GM23338 (cell line): ENCODE data around the gene GPR50. TPM values are rescaled to one million over a fixed set of nuclear protein-coding genes. Genes with fewer than 3 reads are reported as not detected.

Experiments used
- ATAC-seq: fragments of 200-7000 bp; cut with Tn5 transposase; 3 replicates; pipeline ENCODE4 v1.9.1; 2020
- DNase-seq: peaks from one replicate; pipeline ENCODE4 v3.0.0-alpha.2; 2015; ENCODE audit warnings: low spot score
- H2AFZ ChIP-seq: fragments of 200-600 bp; sonication (generic); 2 replicates; pipeline ENCODE4 v1.8.0; 2016; ENCODE audit warnings: antibody characterized with exemption, mild to moderate bottlenecking, moderate library complexity
- H3F3A ChIP-seq: fragments of 200-600 bp; sonication (generic); replicated peaks from 2 replicates; pipeline ENCODE4 v1.8.0; 2017; ENCODE audit warnings: antibody characterized with exemption, mixed run types, low read depth
- H3K27ac ChIP-seq: fragments of 200-600 bp; sonication (generic); 2 replicates; pipeline ENCODE4 v1.6.1; 2016; ENCODE audit warnings: low read depth
- H3K27me3 ChIP-seq: fragments of 200-600 bp; sonication (generic); 2 replicates; pipeline ENCODE4 v1.8.0; 2016; ENCODE audit warnings: mild to moderate bottlenecking, mixed run types, moderate library complexity; ENCODE audit not compliant: insufficient read depth
- H3K36me3 ChIP-seq: fragments of 200-600 bp; sonication (generic); 2 replicates; pipeline ENCODE4 v1.8.0; 2016; ENCODE audit warnings: mild to moderate bottlenecking; ENCODE audit not compliant: insufficient read depth
- H3K4me1 ChIP-seq: fragments of 200-600 bp; sonication (generic); 2 replicates; pipeline ENCODE4 v1.8.0; 2016; ENCODE audit warnings: mild to moderate bottlenecking, moderate library complexity; ENCODE audit not compliant: insufficient read depth
- H3K4me2 ChIP-seq: fragments of 200-600 bp; sonication (generic); 2 replicates; pipeline ENCODE4 v1.7.1; 2017; ENCODE audit warnings: mixed run types
- H3K4me3 ChIP-seq: fragments of 200-600 bp; sonication (generic); 2 replicates; pipeline ENCODE4 v1.6.1; 2016; ENCODE audit warnings: mixed run types
- H3K79me2 ChIP-seq: fragments of 200-600 bp; sonication (generic); replicated peaks from 2 replicates; pipeline ENCODE4 v1.8.0; 2017; ENCODE audit warnings: mild to moderate bottlenecking; ENCODE audit not compliant: insufficient read depth
- H3K9me2 ChIP-seq: fragments of 200-600 bp; sonication (generic); 2 replicates; pipeline ENCODE4 v1.8.0; 2017; ENCODE audit not compliant: insufficient read depth
- H4K20me1 ChIP-seq: fragments of 200-600 bp; sonication (generic); replicated peaks from 2 replicates; pipeline ENCODE4 v1.8.0; 2017; ENCODE audit warnings: mild to moderate bottlenecking; ENCODE audit not compliant: insufficient read depth
- H3K27ac Mint-ChIP-seq: 2 replicates; pipeline ENCODE4 v1.8.0; 2020; ENCODE audit warnings: inconsistent platforms, mild to moderate bottlenecking, moderate library complexity, mixed read lengths
- H3K27me3 Mint-ChIP-seq: 3 replicates; pipeline ENCODE4 v1.8.0; 2022; ENCODE audit warnings: low read depth, mild to moderate bottlenecking, moderate library complexity, mixed read lengths, inconsistent platforms; ENCODE audit not compliant: insufficient read depth, poor library complexity
- H3K36me3 Mint-ChIP-seq: 3 replicates; pipeline ENCODE4 v1.8.0; 2021; ENCODE audit warnings: low read depth, mild to moderate bottlenecking, inconsistent platforms, moderate library complexity, mixed read lengths
- H3K4me1 Mint-ChIP-seq: 3 replicates; pipeline ENCODE4 v1.8.0; 2020; ENCODE audit warnings: mild to moderate bottlenecking, inconsistent platforms, mixed read lengths
- H3K4me3 Mint-ChIP-seq: 3 replicates; pipeline ENCODE4 v1.8.0; 2021; ENCODE audit warnings: moderate library complexity, mild to moderate bottlenecking, inconsistent platforms, mixed read lengths
- H3K9me3 Mint-ChIP-seq: 3 replicates; pipeline ENCODE4 v1.8.0; 2020; ENCODE audit warnings: moderate library complexity, mild to moderate bottlenecking, inconsistent platforms, mixed read lengths
- EZH2 ChIP-seq: fragments of 200-600 bp; sonication (generic); IDR thresholded peaks from one replicate; pipeline ENCODE4 v1.8.0; 2017; ENCODE audit warnings: antibody characterized with exemption, mild to moderate bottlenecking, low read depth; ENCODE audit not compliant: unreplicated experiment
- NANOG ChIP-seq: IDR thresholded peaks from 2 replicates; pipeline ENCODE4 v1.6.1; 2016; ENCODE audit warnings: antibody characterized with exemption, borderline replicate concordance
- microRNA-seq: library from miRNA; unstranded; fragments of <30 nt; microRNA quantifications from one replicate; pipeline ENCODE4, GENCODE V29; 2017
- polyA plus RNA-seq: library from polyadenylated mRNA; unstranded; fragments of >200 nt; fragmentation: Nextera tagmentation; extraction: Ambion mirVana; gene quantifications from 2 replicates; pipeline ENCODE4 v1.2.1, GENCODE V29; 2016
- small RNA-seq: library from RNA; depleted of rRNA; stranded (forward); fragments of <200 nt; gene quantifications from one replicate; pipeline ENCODE3, GENCODE V24; 2014; ENCODE audit warnings: low replicate concordance
- total RNA-seq: library from RNA; depleted of rRNA; stranded (reverse); fragments of >200 nt; shearing (Covaris generic); gene quantifications from 2 replicates; pipeline ENCODE4 v1.2.3, GENCODE V29; 2014; rRNA removed

GPR50 gene
- total and polyA plus RNA-seq, 2 experiments from 2014 or later = 0.59 to 1.5 TPM

DNA sequence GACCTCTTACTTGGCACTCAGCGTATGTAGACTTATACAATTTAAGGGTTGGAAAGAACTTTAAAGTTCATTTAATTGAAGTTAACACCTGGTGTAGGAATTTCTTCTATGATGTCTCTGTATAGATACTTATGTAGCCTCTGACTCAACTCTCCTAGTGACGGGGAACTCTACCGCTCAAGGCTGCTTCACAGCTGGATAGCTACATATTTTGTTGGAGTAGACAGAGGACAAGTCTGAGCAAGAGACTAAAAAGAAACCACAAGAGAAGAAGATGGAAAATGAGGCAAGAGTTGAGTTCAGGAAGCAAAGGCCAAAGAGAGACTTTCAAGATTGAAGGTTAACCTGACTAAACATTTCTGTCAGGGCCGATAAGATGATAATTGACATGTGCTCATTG, 52.6 kb downstream of the GPR50 start:
- Mint-ChIP-seq H3K4me1 (peaks cover 8% of the 10 kb centered on the region; the same call in 2 of the 3 replicates), H3K4me3 (no peak overlapping the region), H3K36me3 (no peaks in the 10 kb centered on the region), H3K27ac (no peak overlapping the region), H3K27me3 (peaks cover 13% of the 10 kb centered on the region), H3K9me3 (no peaks in the 10 kb centered on the region)
- Histone ChIP-seq H3K4me1 (no peaks in the 10 kb centered on the region), H3K27me3 (peaks cover 10% of the 10 kb centered on the region), H3K4me2 (no peak overlapping the region), H3K79me2 (no peaks in the 10 kb centered on the region), H3K36me3 (no peaks in the 10 kb centered on the region), H2AFZ (no peak overlapping the region), H3F3A (no peaks in the 10 kb centered on the region), H3K9me2 (no peaks in the 10 kb centered on the region), H3K4me3 (no peak overlapping the region), H3K27ac (no peak overlapping the region), H4K20me1 (no peaks in the 10 kb centered on the region)
- DNase-seq (no peak), ATAC-seq (no peak)
- no peak for TF ChIP-seq NANOG
- TF ChIP-seq EZH2 = no peak

Small RNAs within 50 kb of the gene (microRNA-seq; reads per million reads assigned to microRNA genes)
- gene MIR4330 = not detected

Small RNAs within 50 kb of the gene (small RNA-seq; reads per million reads assigned to genes)
- not detected for gene MIR4330

Other genes with a start within 250 kb of the GPR50 start
- 126 and 140 TPM in 2 replicates for gene HMGB3, start 193.2 kb upstream of the GPR50 start, total RNA-seq
- 630 and 633 TPM in 2 replicates for gene HMGB3, start 193.2 kb upstream of the GPR50 start, polyA plus RNA-seq
- gene VMA21, start 220.6 kb downstream of the GPR50 start, total RNA-seq = 90.3 and 102 TPM in 2 replicates
- 34.8 and 35.1 TPM in 2 replicates for gene VMA21, start 220.6 kb downstream of the GPR50 start, polyA plus RNA-seq